Stimulated activated CD8-positive, alpha-beta memory T cell treated with anti-CD3 and anti-CD28 coated beads, Interleukin-4, amount 100 ng/mL, for 4 hours (primary cell): Measurements from ENCODE around the gene MAGEA9B.
"Not testable (repeated sequence)": the region's sequence is repeated elsewhere in the genome, so short reads cannot be mapped to it uniquely, and the experiment has no call there.

Experiments
- DNase-seq, 2 donors: peaks; one replicate each; pipeline ENCODE4 v3.0.0-alpha.2; 2020; ENCODE audit warnings: low read depth in 2 of 2, low spot score in 1 of 2

The MAGEA9B gene

GRCh38 chrX:149539283-149540130 lies 47.8 kb downstream of the MAGEA9B start:
- DNase-seq, result peak; percentile 59 to 81

- DNase-seq, result not testable (repeated sequence)
Measured at GRCh38 chrX:149537474-149537873, 49.8 kb downstream of the MAGEA9B start.

- DNase-seq, result not testable (repeated sequence)
Measured at GRCh38 chrX:149534926-149535602, 52.2 kb downstream of the MAGEA9B start.

GRCh38 chrX:149533999-149534398 lies 53.3 kb downstream of the MAGEA9B start:
- not testable (repeated sequence) for DNase-seq

- DNase-seq, result not testable (repeated sequence)
Measured at GRCh38 chrX:149532868-149533267, 54.4 kb downstream of the MAGEA9B start.
